Measurements from ENCODE around the gene NAALADL1. TPM values are rescaled to one million over a fixed set of nuclear protein-coding genes. Genes with fewer than 3 reads are reported as not detected.

NAALADL1 gene
- total RNA-seq, 1 donor from 2014 or later, result 27.9 TPM

DNA sequence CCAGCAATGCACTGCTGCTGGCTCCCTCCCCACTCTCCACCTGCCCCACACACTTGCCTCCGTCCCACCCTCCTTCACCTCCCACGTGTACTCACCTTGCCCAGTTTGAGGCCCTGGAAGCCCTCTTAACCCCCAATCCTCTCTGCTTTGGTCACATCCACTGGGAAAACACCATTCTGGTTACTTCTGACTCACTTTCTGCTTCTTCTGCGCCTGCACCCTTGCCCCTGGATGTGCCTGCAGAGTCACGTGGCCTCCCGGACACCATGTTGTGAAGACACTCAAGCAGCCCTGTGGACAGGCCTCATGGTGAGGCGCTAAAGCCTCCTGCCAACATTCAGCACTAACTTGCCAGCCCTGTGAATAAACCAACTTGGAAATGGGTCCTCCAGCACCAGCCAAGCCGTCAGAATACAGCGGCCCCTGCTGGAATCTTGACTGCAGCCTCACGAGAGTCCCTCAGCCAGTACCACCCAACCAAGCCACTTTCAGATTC lies 2.6 kb upstream of the NAALADL1 start:
- no peak for DNase-seq (ENCODE audit: low read depth)
- TF ChIP-seq, protein P1, sequence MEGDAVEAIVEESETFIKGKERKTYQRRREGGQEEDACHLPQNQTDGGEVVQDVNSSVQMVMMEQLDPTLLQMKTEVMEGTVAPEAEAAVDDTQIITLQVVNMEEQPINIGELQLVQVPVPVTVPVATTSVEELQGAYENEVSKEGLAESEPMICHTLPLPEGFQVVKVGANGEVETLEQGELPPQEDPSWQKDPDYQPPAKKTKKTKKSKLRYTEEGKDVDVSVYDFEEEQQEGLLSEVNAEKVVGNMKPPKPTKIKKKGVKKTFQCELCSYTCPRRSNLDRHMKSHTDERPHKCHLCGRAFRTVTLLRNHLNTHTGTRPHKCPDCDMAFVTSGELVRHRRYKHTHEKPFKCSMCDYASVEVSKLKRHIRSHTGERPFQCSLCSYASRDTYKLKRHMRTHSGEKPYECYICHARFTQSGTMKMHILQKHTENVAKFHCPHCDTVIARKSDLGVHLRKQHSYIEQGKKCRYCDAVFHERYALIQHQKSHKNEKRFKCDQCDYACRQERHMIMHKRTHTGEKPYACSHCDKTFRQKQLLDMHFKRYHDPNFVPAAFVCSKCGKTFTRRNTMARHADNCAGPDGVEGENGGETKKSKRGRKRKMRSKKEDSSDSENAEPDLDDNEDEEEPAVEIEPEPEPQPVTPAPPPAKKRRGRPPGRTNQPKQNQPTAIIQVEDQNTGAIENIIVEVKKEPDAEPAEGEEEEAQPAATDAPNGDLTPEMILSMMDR (conservative IDR thresholded peaks at IDR 0.05; ENCODE audit: low read depth, low read length), result peak; percentile 41
- H3K4me3 ChIP-seq (ENCODE audit: low read depth, low read length), result no peak overlapping the region

DNA sequence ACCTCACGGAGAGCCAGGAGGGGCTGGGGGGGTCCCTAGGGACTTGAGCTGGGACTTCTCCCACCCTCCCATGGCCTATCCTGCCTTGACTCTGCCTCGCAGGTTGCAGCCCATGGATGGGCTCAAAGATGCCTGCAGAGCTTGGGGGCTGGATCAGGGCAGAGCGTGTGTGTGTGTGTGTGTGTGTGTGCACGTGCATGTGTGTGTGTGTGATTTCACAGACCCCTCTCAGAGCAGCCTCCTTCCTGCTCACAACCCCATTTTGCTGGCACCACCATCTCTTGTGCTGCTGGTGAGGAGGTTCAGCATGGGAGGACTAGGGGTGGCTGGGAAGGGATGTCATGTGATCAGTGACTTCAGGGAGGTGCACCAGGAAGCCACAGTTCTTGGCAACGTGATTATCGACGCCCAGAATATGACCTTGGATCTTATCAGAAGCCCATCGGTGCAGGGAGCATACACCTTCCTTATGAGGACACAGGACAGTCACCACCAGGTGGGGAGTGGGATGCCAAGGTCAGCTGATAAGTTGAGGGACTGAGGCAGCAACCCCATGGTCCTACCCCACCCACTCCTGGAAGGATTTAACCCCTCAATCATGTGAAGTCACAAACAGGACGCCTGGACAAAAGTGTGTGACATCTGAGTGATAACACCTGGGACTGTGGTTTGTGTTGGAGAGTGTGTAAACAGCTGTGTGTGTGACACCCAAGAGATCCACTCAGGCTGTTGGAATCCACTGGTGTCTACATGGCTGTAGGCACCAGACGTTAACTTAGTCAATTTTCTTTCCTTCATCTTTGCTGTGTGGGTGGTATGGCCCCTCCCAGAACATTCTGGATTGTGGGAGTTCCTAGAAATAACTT lies 1.8 kb upstream of the NAALADL1 start:
- H3K4me3 ChIP-seq (ENCODE audit: low read depth, low read length), result no peak overlapping the region
- TF ChIP-seq, protein P1 (conservative IDR thresholded peaks at IDR 0.05; ENCODE audit: low read depth, low read length), result no peak
- no peak for DNase-seq (ENCODE audit: low read depth)

DNA sequence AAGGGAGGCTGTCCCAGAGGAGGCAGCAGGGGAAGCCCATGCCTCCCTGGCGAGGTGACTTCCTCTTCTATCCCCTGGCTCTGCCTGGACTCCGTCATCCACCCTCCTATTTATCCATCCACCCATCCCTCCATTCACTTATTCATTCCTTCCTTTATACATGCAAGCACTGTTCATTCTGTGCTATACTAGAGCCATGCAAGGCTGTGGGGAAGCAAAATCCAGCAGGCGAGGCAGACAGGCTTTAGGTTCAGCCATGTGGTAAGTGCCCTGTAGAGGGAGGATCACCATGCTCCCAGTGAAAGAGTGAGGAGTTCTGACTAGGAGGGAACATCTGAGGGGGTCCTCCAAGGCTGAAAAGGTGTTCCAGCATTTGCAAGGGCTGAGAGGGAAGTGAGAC lies 1.2 kb upstream of the NAALADL1 start:
- DNase-seq (ENCODE audit: low read depth), result no peak
- H3K4me3 ChIP-seq (ENCODE audit: low read depth, low read length), result no peak overlapping the region
- TF ChIP-seq, protein P1 (conservative IDR thresholded peaks at IDR 0.05; ENCODE audit: low read depth, low read length), result no peak

DNA sequence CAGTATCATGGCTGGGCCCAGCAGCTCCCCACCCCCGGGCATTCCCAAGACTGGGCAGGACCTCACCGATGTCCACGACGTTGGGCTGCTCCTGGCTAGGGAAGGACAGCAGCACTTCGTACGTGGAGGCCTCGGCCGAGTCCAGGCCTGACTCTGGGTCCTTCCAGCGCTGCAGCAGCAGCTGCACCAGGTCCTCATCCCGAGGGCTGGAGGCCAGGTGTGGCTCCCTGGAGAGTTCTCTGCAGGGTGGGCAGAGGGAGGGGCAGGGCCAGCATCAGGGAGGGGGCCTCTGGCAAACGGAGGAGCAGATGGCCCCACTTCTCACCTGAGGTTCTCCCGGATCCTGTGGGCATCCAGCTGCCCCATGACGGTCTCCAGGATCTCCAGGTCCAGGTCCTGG lies 341 bp downstream of the NAALADL1 start:
- TF ChIP-seq, protein P1 (conservative IDR thresholded peaks at IDR 0.05; ENCODE audit: low read depth, low read length), result no peak
- DNase-seq (ENCODE audit: low read depth), result no peak
- no peak overlapping the region for H3K4me3 ChIP-seq (ENCODE audit: low read depth, low read length)

DNA sequence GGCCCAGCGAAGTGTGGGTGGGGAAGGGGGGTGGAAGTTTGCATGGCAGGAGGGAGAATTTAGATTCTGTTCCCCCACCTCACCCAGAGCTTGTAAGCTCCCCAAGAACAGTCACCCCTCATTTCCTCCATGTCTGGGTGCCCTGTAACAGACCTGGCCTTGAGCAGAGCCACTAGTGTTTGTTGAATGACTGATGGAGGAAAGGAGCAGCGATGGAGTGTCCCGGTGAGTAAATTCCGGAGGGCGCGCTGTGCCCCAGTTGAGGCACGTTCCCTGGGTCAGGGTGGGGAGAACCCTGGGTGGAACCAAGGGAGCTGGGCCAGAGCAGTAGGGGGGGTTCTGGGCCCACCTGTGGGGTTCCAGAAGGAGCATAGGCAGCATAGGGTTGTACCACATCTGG lies 827 bp downstream of the NAALADL1 start:
- no peak for DNase-seq (ENCODE audit: low read depth)
- no peak overlapping the region for H3K4me3 ChIP-seq (ENCODE audit: low read depth, low read length)
- TF ChIP-seq, protein P1 (conservative IDR thresholded peaks at IDR 0.05; ENCODE audit: low read depth, low read length), result no peak

DNA sequence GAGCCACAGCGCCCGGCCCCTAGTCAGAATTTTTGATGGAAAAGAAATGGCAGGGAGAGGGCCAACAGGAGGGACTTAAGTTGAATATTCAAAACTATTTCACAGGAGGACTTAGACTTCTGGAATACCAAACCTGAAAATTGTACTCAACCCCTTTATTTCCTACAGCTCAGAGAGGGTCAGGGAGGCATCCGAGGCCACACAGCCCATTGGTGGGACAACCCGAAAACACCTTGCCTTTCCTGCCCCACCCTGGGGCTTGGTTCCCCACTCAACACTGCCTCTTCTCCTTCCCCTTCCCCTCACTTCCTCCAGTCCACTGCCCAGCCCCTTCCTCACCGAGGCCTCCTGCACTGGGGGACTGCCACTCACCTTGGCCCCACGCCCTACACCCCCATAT lies 1.4 kb downstream of the NAALADL1 start:
- no peak for DNase-seq (ENCODE audit: low read depth)
- TF ChIP-seq, protein P1 (conservative IDR thresholded peaks at IDR 0.05; ENCODE audit: low read depth, low read length), result no peak
- no peak overlapping the region for H3K4me3 ChIP-seq (ENCODE audit: low read depth, low read length)

DNA sequence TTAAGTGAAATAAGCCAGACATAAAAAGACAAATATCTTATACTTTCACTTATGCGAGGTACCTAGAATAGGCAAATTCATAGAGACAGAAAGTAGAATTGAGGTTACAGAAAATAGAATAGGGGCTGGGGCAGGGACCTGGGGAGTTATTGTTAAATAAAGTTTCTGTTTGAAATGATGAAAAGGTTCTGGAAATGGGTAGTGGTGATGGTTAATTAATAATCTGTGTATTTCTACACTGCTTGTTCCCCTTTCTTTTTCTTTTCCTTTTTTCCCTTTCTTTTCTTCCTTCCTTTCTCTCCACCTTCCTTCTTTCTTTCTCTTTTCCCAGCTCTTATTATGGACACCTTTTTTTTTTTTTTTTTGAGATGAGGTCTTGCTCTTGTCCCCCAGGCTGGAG lies 2.8 kb downstream of the NAALADL1 start:
- TF ChIP-seq, protein P1 (conservative IDR thresholded peaks at IDR 0.05; ENCODE audit: low read depth, low read length), result no peak
- no peak for DNase-seq (ENCODE audit: low read depth)
- H3K4me3 ChIP-seq (ENCODE audit: low read depth, low read length), result no peak overlapping the region

Measured in epithelial cell of proximal tubule (primary cell).